Neural cell (in vitro differentiated cells): Measurements from ENCODE around the gene SF3B2. TPM values are rescaled to one million over a fixed set of nuclear protein-coding genes. Genes with fewer than 3 reads are reported as not detected.
A peak's percentile ranks its signal among the peaks of the same experiment; 100 is the strongest.

Experiments
- H2AFZ ChIP-seq: fragments of 200-600, 300-800 bp; sonication (generic), shearing (Covaris generic); 2 replicates; pipeline ENCODE4 v1.6.0; 2014; ENCODE audit warnings: low read depth, mild to moderate bottlenecking, antibody characterized with exemption, low read length, moderate library complexity
- H3F3A ChIP-seq: fragments of 200-600 bp; shearing (Covaris generic); 2 replicates; pipeline ENCODE4 v1.6.1; 2016; ENCODE audit warnings: mild to moderate bottlenecking, moderate library complexity, mixed read lengths, antibody characterized with exemption, low read length; ENCODE audit not compliant: insufficient read depth, poor library complexity, severe bottlenecking
- H3K27ac ChIP-seq: fragments of 200-600, 300-800 bp; sonication (generic), shearing (Covaris generic); 2 replicates; pipeline ENCODE4 v1.5.1; 2014; ENCODE audit warnings: mild to moderate bottlenecking, low read length, moderate library complexity
- H3K27me3 ChIP-seq: fragments of 300-800, 200-600 bp; sonication (generic), shearing (Covaris generic); 2 replicates; pipeline ENCODE4 v1.6.0; 2014; ENCODE audit warnings: mild to moderate bottlenecking, low read depth, low read length, moderate library complexity; ENCODE audit not compliant: insufficient read depth
- H3K36me3 ChIP-seq: fragments of 300-800, 200-600 bp; sonication (generic), shearing (Covaris generic); 2 replicates; pipeline ENCODE4 v1.5.1; 2014; ENCODE audit warnings: mild to moderate bottlenecking, antibody characterized with exemption, low read length, moderate library complexity; ENCODE audit not compliant: insufficient read depth
- H3K4me2 ChIP-seq: fragments of 300-800, 200-600 bp; sonication (generic), shearing (Covaris generic); 2 replicates; pipeline ENCODE4 v1.6.0; 2014; ENCODE audit warnings: mild to moderate bottlenecking, low read length
- H3K4me3 ChIP-seq: fragments of 300-800, 200-600 bp; sonication (generic), shearing (Covaris generic); 2 replicates; pipeline ENCODE4 v1.5.1; 2014; ENCODE audit warnings: mild to moderate bottlenecking, low read length, moderate library complexity
- H3K79me2 ChIP-seq: fragments of 200-600 bp; shearing (Covaris generic); replicated peaks from 2 replicates; pipeline ENCODE4 v1.6.0; 2014; ENCODE audit warnings: mild to moderate bottlenecking, low read length, moderate library complexity; ENCODE audit not compliant: insufficient read depth
- H3K9ac ChIP-seq: fragments of 300-800, 200-600 bp; sonication (generic), shearing (Covaris generic); 2 replicates; pipeline ENCODE4 v1.6.1; 2016; ENCODE audit warnings: mild to moderate bottlenecking, low read length, mixed read lengths
- H3K9me2 ChIP-seq: fragments of 200-600 bp; shearing (Covaris generic); 2 replicates; pipeline ENCODE4 v1.6.1; 2016; ENCODE audit warnings: mild to moderate bottlenecking, low read length, mixed read lengths; ENCODE audit not compliant: insufficient read depth
- H3K9me3 ChIP-seq: fragments of 200-600, 300-800 bp; sonication (generic), shearing (Covaris generic); 2 replicates; pipeline ENCODE4 v1.6.1; 2016; ENCODE audit warnings: mild to moderate bottlenecking, mixed run types, low read length, moderate library complexity, mixed read lengths
- H4K20me1 ChIP-seq: fragments of 200-600 bp; shearing (Covaris generic); 2 replicates; pipeline ENCODE4 v1.6.1; 2016; ENCODE audit warnings: mild to moderate bottlenecking, mixed run types; ENCODE audit not compliant: insufficient read depth
- CTCF ChIP-seq: fragments of 450-650 bp; IDR thresholded peaks from 2 replicates; pipeline ENCODE4 v1.5.1; 2014; ENCODE audit warnings: antibody characterized with exemption, mild to moderate bottlenecking, moderate library complexity; ENCODE audit not compliant: poor library complexity, severe bottlenecking
- EP300 ChIP-seq: fragments of 450-650 bp; conservative IDR thresholded peaks from 2 replicates; pipeline ENCODE4 v1.6.1; 2014; ENCODE audit warnings: antibody characterized with exemption, mild to moderate bottlenecking, moderate library complexity; ENCODE audit not compliant: poor library complexity, severe bottlenecking
- EZH2 ChIP-seq: fragments of 200-600, 300-800 bp; shearing (Covaris generic), sonication (generic); IDR thresholded peaks from 2 replicates; pipeline ENCODE4 v1.6.1; 2014; ENCODE audit warnings: antibody characterized with exemption, low read length, borderline replicate concordance, mild to moderate bottlenecking; ENCODE audit not compliant: insufficient read depth, poor library complexity, severe bottlenecking
- MXI1 ChIP-seq: fragments of 450-650 bp; conservative IDR thresholded peaks from 2 replicates; pipeline ENCODE4 v1.6.1; 2014; ENCODE audit warnings: antibody characterized with exemption, mild to moderate bottlenecking; ENCODE audit not compliant: poor library complexity, severe bottlenecking
- POLR2AphosphoS5 ChIP-seq: IDR thresholded peaks from 2 replicates; pipeline ENCODE4 v1.6.1; 2012
- RAD21 ChIP-seq: fragments of 450-650 bp; conservative IDR thresholded peaks from 2 replicates; pipeline ENCODE4 v1.6.1; 2014; ENCODE audit warnings: antibody characterized with exemption, mild to moderate bottlenecking, moderate library complexity
- REST ChIP-seq: IDR thresholded peaks from 2 replicates; pipeline ENCODE4 v1.6.1; 2012; ENCODE audit warnings: borderline replicate concordance
- SMC3 ChIP-seq: fragments of 450-650 bp; conservative IDR thresholded peaks from 2 replicates; pipeline ENCODE4 v1.6.1; 2014; ENCODE audit warnings: antibody characterized with exemption, mild to moderate bottlenecking, moderate library complexity; ENCODE audit not compliant: poor library complexity
- TAF1 ChIP-seq: IDR thresholded peaks from 2 replicates; pipeline ENCODE4 v1.6.1; 2012; ENCODE audit warnings: low read depth
- polyA plus RNA-seq: library from polyadenylated mRNA; depleted of rRNA; stranded (reverse); fragments of >200 nt; gene quantifications from 2 replicates; pipeline ENCODE4 v1.2.3, GENCODE V29; 2014

The SF3B2 gene
- polyA plus RNA-seq, 1 donor from 2014 or later: 121 TPM

GRCh38 chr11:66072518-66072917, 20.4 kb downstream of the SF3B2 start:
- H3K27me3 ChIP-seq: no peaks in the 10 kb centered on the region
- H3K9me2 ChIP-seq: no peaks in the 10 kb centered on the region
- no peak overlapping the region for H2AFZ ChIP-seq
- H3K4me2 ChIP-seq: no peak overlapping the region
- TF ChIP-seq TAF1: no peak
- H3K27ac ChIP-seq: no peak overlapping the region
- peaks cover 10% of the 10 kb centered on the region for H3K36me3 ChIP-seq
- H3F3A ChIP-seq: peaks cover 4% of the 10 kb centered on the region
- no peak overlapping the region for H3K9ac ChIP-seq
- H4K20me1 ChIP-seq: no peaks in the 10 kb centered on the region
- peak overlapping the region; percentile 87 for H3K4me3 ChIP-seq
- peaks cover 24% of the 10 kb centered on the region for H3K79me2 ChIP-seq
- no peaks in the 10 kb centered on the region for H3K9me3 ChIP-seq

GRCh38 chr11:66073669-66074068, 21.5 kb downstream of the SF3B2 start:
- peaks cover 5% of the 10 kb centered on the region for H3K36me3 ChIP-seq
- no peak for TF ChIP-seq RAD21
- TF ChIP-seq MXI1: no peak
- no peak for TF ChIP-seq SMC3
- TF ChIP-seq REST: no peak
- TF ChIP-seq POLR2AphosphoS5: no peak
- no peak for TF ChIP-seq CTCF
- no peak for TF ChIP-seq EP300
- TF ChIP-seq EZH2: no peak
- TF ChIP-seq TAF1: no peak
- no peaks in the 10 kb centered on the region for H3K27me3 ChIP-seq
- H3K79me2 ChIP-seq: peaks cover 24% of the 10 kb centered on the region
- H3K27ac ChIP-seq: no peak overlapping the region
- H2AFZ ChIP-seq: no peak overlapping the region
- H4K20me1 ChIP-seq: no peaks in the 10 kb centered on the region
- H3K4me3 ChIP-seq: no peak overlapping the region
- H3K4me2 ChIP-seq: no peak overlapping the region
- H3K9me2 ChIP-seq: no peaks in the 10 kb centered on the region
- peaks cover 4% of the 10 kb centered on the region for H3F3A ChIP-seq
- H3K9me3 ChIP-seq: no peaks in the 10 kb centered on the region
- no peak overlapping the region for H3K9ac ChIP-seq

- no peaks in the 10 kb centered on the region for H3K27me3 ChIP-seq
- H3K9me2 ChIP-seq: no peaks in the 10 kb centered on the region
- no peak overlapping the region for H3K27ac ChIP-seq
- H3F3A ChIP-seq: peaks cover 4% of the 10 kb centered on the region
- H4K20me1 ChIP-seq: no peaks in the 10 kb centered on the region
- H2AFZ ChIP-seq: no peak overlapping the region
- no peaks in the 10 kb centered on the region for H3K9me3 ChIP-seq
- peaks cover 5% of the 10 kb centered on the region for H3K36me3 ChIP-seq
- no peak overlapping the region for H3K4me3 ChIP-seq
- TF ChIP-seq EP300 (no peak), RAD21 (no peak), CTCF (no peak), TAF1 (no peak)
- no peak overlapping the region for H3K9ac ChIP-seq
- no peak overlapping the region for H3K4me2 ChIP-seq
- H3K79me2 ChIP-seq: peaks cover 27% of the 10 kb centered on the region
Observed at GRCh38 chr11:66075273-66075672, 23.1 kb downstream of the SF3B2 start.
